HepG2 (cell line): ENCODE data around the gene DOCK1. TPM values are rescaled to one million over a fixed set of nuclear protein-coding genes. Genes with fewer than 3 reads are reported as not detected.

Experiments used
- ATAC-seq: fragments of 200-7000 bp; cut with Tn5 transposase; 3 replicates; pipeline ENCODE4 v1.9.1; 2020; ENCODE audit warnings: mild to moderate bottlenecking, moderate library complexity
- BruUV-seq: library from RNA; stranded (reverse); fragments of 400-500 nt; replicated peaks from 2 replicates; lab custom pipeline; 2021; lab: Mats Ljungman, UMichigan
- CTCF ChIA-PET: fragments of 300-600 bp; formaldehyde crosslinking; extraction: SDS; loops from one replicate; lab custom pipeline; 2021; ENCODE audit warnings: low total read pairs, inconsistent platforms, low intra/inter-chr PET ratio; lab: Yijun Ruan, JAX
- POLR2A ChIA-PET: fragments of 350-600 bp; sonication (Branson Sonifier 250); formaldehyde crosslinking; loops from one replicate; lab custom pipeline; 2020; ENCODE audit warnings: antibody characterized with exemption, inconsistent platforms; lab: Yijun Ruan, JAX
- DNase-seq: peaks from one replicate; pipeline ENCODE4 v3.0.0-alpha.2; 2015; ENCODE audit warnings: low spot score
- FAIRE-seq: peaks from 3 replicates; lab custom pipeline; 2011; peaks lifted over from hg19 to GRCh38; lab: Jason Lieb, UNC
- H2AFZ ChIP-seq: one replicate; pipeline ENCODE4 v1.6.1; 2011; ENCODE audit warnings: low read length, inconsistent platforms
- H3K27ac ChIP-seq: fragments of 300-600 bp; 3 replicates; pipeline ENCODE4 v1.8.0; 2011; ENCODE audit warnings: mixed run types, mild to moderate bottlenecking, mixed read lengths, low read length, inconsistent platforms; ENCODE audit not compliant: insufficient read depth; ENCODE audit errors: extremely low read length
- H3K27me3 ChIP-seq, 2 experiments: fragments of 200-600 bp in 1 of 2; 2 replicates in 1 of 2; 3 replicates in 1 of 2; pipeline versions ENCODE4 v1.6.0 to v1.8.0; 2011; ENCODE audit warnings: low read length in 2 of 2, mild to moderate bottlenecking in 2 of 2, moderate library complexity in 2 of 2, inconsistent platforms in 1 of 2; ENCODE audit not compliant: insufficient read depth in 2 of 2, control insufficient read depth in 1 of 2
- H3K36me3 ChIP-seq, 2 experiments: fragments of 200-600 bp in 1 of 2; replicated peaks in 1 of 2; 2 replicates in 1 of 2; 3 replicates in 1 of 2; pipeline versions ENCODE4 v1.5.1 to v1.8.0; 2011; ENCODE audit warnings: low read length in 2 of 2, inconsistent platforms in 1 of 2; ENCODE audit not compliant: insufficient read depth in 2 of 2, control insufficient read depth in 1 of 2
- H3K4me1 ChIP-seq: 2 replicates; pipeline ENCODE4 v1.5.1; 2012; ENCODE audit warnings: low read length, inconsistent platforms; ENCODE audit not compliant: insufficient read depth
- H3K4me2 ChIP-seq: 2 replicates; pipeline ENCODE4 v1.6.0; 2011; ENCODE audit warnings: low read depth, low read length, inconsistent platforms
- H3K4me3 ChIP-seq, 3 experiments: fragments of 200-600 bp in 1 of 3; sonication (generic), shearing (Covaris generic) in 1 of 3; replicated peaks in 1 of 3; 2 replicates each; pipeline ENCODE4 v1.5.1; 2011 to 2016; ENCODE audit warnings: low read length in 3 of 3, inconsistent platforms in 2 of 3, low read depth in 2 of 3, mild to moderate bottlenecking in 2 of 3, control low read depth in 1 of 3, mixed read lengths in 1 of 3; ENCODE audit not compliant: insufficient read depth in 1 of 3
- H3K79me2 ChIP-seq: one replicate; pipeline ENCODE4 v1.6.1; 2011; ENCODE audit warnings: low read length, inconsistent platforms; ENCODE audit not compliant: insufficient read depth
- H3K9ac ChIP-seq: 2 replicates; pipeline ENCODE4 v1.6.0; 2011; ENCODE audit warnings: mild to moderate bottlenecking, low read depth, low read length, inconsistent platforms; ENCODE audit not compliant: insufficient read depth
- H3K9me3 ChIP-seq: 2 replicates; pipeline ENCODE4 v1.5.1; 2012; ENCODE audit warnings: mild to moderate bottlenecking, low read length
- H4K20me1 ChIP-seq: 2 replicates; pipeline ENCODE4 v1.6.0; 2011; ENCODE audit warnings: inconsistent platforms, mild to moderate bottlenecking, low read length, moderate library complexity; ENCODE audit not compliant: insufficient read depth
- ARHGAP35 ChIP-seq: sonication (generic); formaldehyde crosslinking; IDR thresholded peaks from 2 replicates; pipeline ENCODE4 v1.9.0; 2022; ENCODE audit warnings: mild to moderate bottlenecking, inconsistent platforms, moderate library complexity, missing genetic modification reagents, borderline replicate concordance
- BRCA1 ChIP-seq: sonication (generic); formaldehyde crosslinking; IDR thresholded peaks from 2 replicates; pipeline ENCODE4 v1.4.0; 2020; ENCODE audit warnings: missing genetic modification reagents
- HNF1A ChIP-seq, 2 experiments: sonication (generic) in 1 of 2; formaldehyde crosslinking in 1 of 2; IDR thresholded peaks; 2 replicates each; pipeline versions ENCODE4 v1.4.0 to v1.6.1; 2016 to 2020; ENCODE audit warnings: borderline replicate concordance in 1 of 2, low read depth in 1 of 2, mild to moderate bottlenecking in 1 of 2, missing genetic modification reagents in 1 of 2
- HOXA3 ChIP-seq: sonication (generic); formaldehyde crosslinking; IDR thresholded peaks from 2 replicates; pipeline ENCODE4 v1.5.0; 2020; ENCODE audit warnings: missing genetic modification reagents
- LCORL ChIP-seq, 2 experiments: fragments of 450-650 bp in 1 of 2; sonication (generic) in 1 of 2; formaldehyde crosslinking in 1 of 2; IDR thresholded peaks; 2 replicates each; pipeline versions ENCODE4 v1.5.0 to v1.6.1; 2017 to 2020; ENCODE audit warnings: antibody characterized with exemption in 1 of 2, missing genetic modification reagents in 1 of 2
- NRL ChIP-seq: sonication (generic); formaldehyde crosslinking; IDR thresholded peaks from 2 replicates; pipeline ENCODE4 v1.5.0; 2020; ENCODE audit warnings: missing genetic modification reagents, mild to moderate bottlenecking, moderate library complexity, borderline replicate concordance
- PBX2 ChIP-seq: IDR thresholded peaks from 2 replicates; pipeline ENCODE4 v1.6.1; 2016; ENCODE audit warnings: control low read depth
- SETDB1 ChIP-seq: sonication (generic); formaldehyde crosslinking; IDR thresholded peaks from 2 replicates; pipeline ENCODE4 v1.5.1; 2020; ENCODE audit warnings: missing genetic modification reagents, mild to moderate bottlenecking, borderline replicate concordance
- SPEN ChIP-seq: sonication (generic); formaldehyde crosslinking; IDR thresholded peaks from 2 replicates; pipeline ENCODE4 v1.5.1; 2020; ENCODE audit warnings: low read depth, mild to moderate bottlenecking, missing genetic modification reagents
- ZBTB38 ChIP-seq: sonication (generic); formaldehyde crosslinking; IDR thresholded peaks from 2 replicates; pipeline ENCODE4 v1.5.1; 2020; ENCODE audit warnings: mild to moderate bottlenecking, missing genetic modification reagents
- ZNF644 ChIP-seq: IDR thresholded peaks from 2 replicates; pipeline ENCODE4 v1.6.1; 2016; ENCODE audit warnings: low read depth
- ZSCAN30 ChIP-seq: sonication (generic); formaldehyde crosslinking; IDR thresholded peaks from 2 replicates; pipeline ENCODE4 v1.5.0; 2020; ENCODE audit warnings: mild to moderate bottlenecking, missing genetic modification reagents
- ZZZ3 ChIP-seq: sonication (generic); formaldehyde crosslinking; IDR thresholded peaks from 2 replicates; pipeline ENCODE4 v1.4.0; 2020; ENCODE audit warnings: missing genetic modification reagents, mild to moderate bottlenecking, borderline replicate concordance
- WGBS: methylation state at CpG from one replicate; pipeline ENCODE4 v1.1.6; 2017; ENCODE audit warnings: low lambda C conversion rate; 5-methylcytosine and 5-hydroxymethylcytosine counted together
- in situ Hi-C: cut with HindIII; loops from 2 replicates; pipeline ENCODE4 v1.10.0; 2017; ENCODE audit warnings: low pct_unique_long_range_greater_than_20kb; ENCODE audit not compliant: extremely low pct_ligation_motif_present
- intact Hi-C: fragments of 100-400 bp; cut with micrococcal nuclease; formaldehyde crosslinking; loops from one replicate; pipeline ENCODE4 v1.10.0; 2022; ENCODE audit not compliant: unreplicated experiment
- polyA plus RNA-seq, 8 experiments: library from polyadenylated mRNA; depleted of rRNA in 3 of 8; stranded (reverse) in 7 of 8; unstranded in 1 of 8; fragments of >200 nt; fragmentation: Illumina TruSeq in 4 of 8; extraction: Trizol in 4 of 8; gene quantifications; 2 replicates each; pipeline versions ENCODE4 v1.2.1 to v1.2.3, GENCODE V29; 2011 to 2016; ENCODE audit warnings: low read depth in 4 of 8, missing spikeins in 1 of 8, mixed read lengths in 1 of 8; ENCODE audit not compliant: insufficient read depth in 1 of 8
- total RNA-seq, 5 experiments: library from RNA; depleted of rRNA; stranded (reverse); fragments of >200 nt; fragmentation: Illumina TruSeq; extraction: Trizol; gene quantifications; 2 replicates each; pipeline ENCODE4 v1.2.3, GENCODE V29; 2016; ENCODE audit warnings: low read depth in 1 of 5

DOCK1 gene
- total and polyA plus RNA-seq, 2 of the 13 experiments (the other 11 are each of a cell fraction or from before 2014, with no cell fraction given) = 8.3 to 25.5 TPM

- no peak overlapping the region for H2AFZ ChIP-seq
- POLR2A ChIA-PET = no interaction called here
- ATAC-seq = no peak
- H3K4me1 ChIP-seq = peaks cover 36% of the 10 kb centered on the region
- no peaks in the 10 kb centered on the region for H3K9me3 ChIP-seq
- 98% methylated on average over 11 of the region's 11 CpGs for WGBS
- H3K9ac ChIP-seq = no peak overlapping the region
- CTCF ChIA-PET = no interaction called here
- H3K79me2 ChIP-seq = peaks cover 34% of the 10 kb centered on the region
- peaks cover 7% of the 10 kb centered on the region; the same call in 1 of the 2 replicates for H4K20me1 ChIP-seq
- no peaks in the 10 kb centered on the region for H3K27me3 ChIP-seq
- H3K36me3 ChIP-seq = peaks cover 4 to 14% of the 10 kb centered on the region in 2 experiments
- no peak for DNase-seq
- no peak overlapping the region for H3K4me3 ChIP-seq
- FAIRE-seq = no peak
- intact Hi-C loops (no loop called here), in situ Hi-C loops (no loop called here)
- no peak overlapping the region for H3K4me2 ChIP-seq
- H3K27ac ChIP-seq = no peak overlapping the region
- TF ChIP-seq SPEN (CRISPR knock-in tag) = no peak
- no TSS peak for BruUV-seq
These were observed 25.8 kb downstream of the DOCK1 start for GRCh38 chr10:126930883-126931503.

- H4K20me1 ChIP-seq = peaks cover 7% of the 10 kb centered on the region; the same call in 1 of the 2 replicates
- TF ChIP-seq NRL (CRISPR knock-in tag) (no peak), ZSCAN30 (CRISPR knock-in tag) (no peak), ZZZ3 (CRISPR knock-in tag) (no peak), SETDB1 (CRISPR knock-in tag) (no peak), LCORL (IDR thresholded peaks at IDR 0.05) (no peak), LCORL (CRISPR knock-in tag; IDR thresholded peaks at IDR 0.05) (no peak), BRCA1 (CRISPR knock-in tag) (no peak), ZBTB38 (CRISPR knock-in tag) (no peak), PBX2 (CRISPR knock-in tag) (no peak), HOXA3 (CRISPR knock-in tag) (no peak), ZNF644 (CRISPR knock-in tag) (no peak), ARHGAP35 (CRISPR knock-in tag) (no peak), HNF1A (IDR thresholded peaks at IDR 0.05; ENCODE audit: low read depth) (no peak), HNF1A (CRISPR knock-in tag; IDR thresholded peaks at IDR 0.05; ENCODE audit: borderline replicate concordance) (no peak)
These were observed 26.3 kb downstream of the DOCK1 start for GRCh38 chr10:126931544-126931943.

More at GRCh38 chr10:126931544-126931943, 26.3 kb downstream of the DOCK1 start:
- no peak overlapping the region for H3K27ac ChIP-seq
- no peaks in the 10 kb centered on the region for H3K27me3 ChIP-seq
- no peak for ATAC-seq
- WGBS = 100% methylated on average over 5 of the region's 7 CpGs
- H3K4me1 ChIP-seq = peaks cover 37% of the 10 kb centered on the region
- FAIRE-seq = no peak
- no TSS peak for BruUV-seq
- H3K4me3 ChIP-seq = no peak overlapping the region
- in situ Hi-C loops = no loop called here
- no peak overlapping the region for H2AFZ ChIP-seq
- no peak overlapping the region for H3K9ac ChIP-seq
- no peaks in the 10 kb centered on the region for H3K9me3 ChIP-seq
- POLR2A ChIA-PET = no interaction called here
- peaks cover 34% of the 10 kb centered on the region for H3K79me2 ChIP-seq
- intact Hi-C loops = no loop called here
- H3K4me2 ChIP-seq = no peak overlapping the region
- H3K36me3 ChIP-seq = peaks cover 2 to 10% of the 10 kb centered on the region in 2 experiments; a peak in 4 of 5 replicates
- CTCF ChIA-PET = no interaction called here
- DNase-seq = no peak
